ENCODE measurements around the gene CHD9.
A peak's percentile ranks its signal among the peaks of the same experiment; 100 is the strongest.

Gene CHD9

GRCh38 chr16:53281859-53282258 is 227.1 kb downstream of the CHD9 start:
- H3K4me1 ChIP-seq = no peaks in the 10 kb centered on the region
- no peak for TF ChIP-seq CTCF (IDR thresholded peaks at IDR 0.05; ENCODE audit: low read depth, low read length)
- no peaks in the 10 kb centered on the region for H3K9me3 ChIP-seq
- H3K27me3 ChIP-seq = no peaks in the 10 kb centered on the region
- no peak overlapping the region for H3K4me3 ChIP-seq (ENCODE audit: low read depth, low read length)
- no peak for DNase-seq
- H3K36me3 ChIP-seq = peaks cover 59% of the 10 kb centered on the region

DNA sequence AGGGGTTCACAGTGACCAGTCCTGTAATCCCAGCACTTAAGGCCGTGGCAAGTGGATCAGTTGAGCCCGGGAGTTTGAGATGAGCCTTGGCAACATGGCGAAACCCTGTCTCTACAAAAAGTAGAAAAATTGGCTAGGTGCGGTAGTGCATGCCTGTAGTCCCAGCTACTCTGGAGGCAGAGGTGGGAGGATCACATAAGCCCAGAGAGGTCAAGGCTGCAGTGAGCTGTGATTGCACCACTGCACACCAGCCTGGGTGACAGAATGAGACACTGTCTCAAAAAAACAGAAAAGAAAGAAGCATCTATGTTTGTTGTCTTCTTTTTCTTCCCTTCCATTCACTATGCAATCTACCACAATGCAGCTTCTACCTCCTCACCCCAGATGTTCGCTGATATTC is 227.5 kb downstream of the CHD9 start:
- TF ChIP-seq CTCF (IDR thresholded peaks at IDR 0.05; ENCODE audit: low read depth, low read length) = no peak
- peaks cover 59% of the 10 kb centered on the region for H3K36me3 ChIP-seq
- no peaks in the 10 kb centered on the region for H3K27me3 ChIP-seq
- H3K4me1 ChIP-seq = no peaks in the 10 kb centered on the region
- H3K4me3 ChIP-seq (ENCODE audit: low read depth, low read length) = no peak overlapping the region
- no peak for DNase-seq
- H3K9me3 ChIP-seq = no peaks in the 10 kb centered on the region

DNA sequence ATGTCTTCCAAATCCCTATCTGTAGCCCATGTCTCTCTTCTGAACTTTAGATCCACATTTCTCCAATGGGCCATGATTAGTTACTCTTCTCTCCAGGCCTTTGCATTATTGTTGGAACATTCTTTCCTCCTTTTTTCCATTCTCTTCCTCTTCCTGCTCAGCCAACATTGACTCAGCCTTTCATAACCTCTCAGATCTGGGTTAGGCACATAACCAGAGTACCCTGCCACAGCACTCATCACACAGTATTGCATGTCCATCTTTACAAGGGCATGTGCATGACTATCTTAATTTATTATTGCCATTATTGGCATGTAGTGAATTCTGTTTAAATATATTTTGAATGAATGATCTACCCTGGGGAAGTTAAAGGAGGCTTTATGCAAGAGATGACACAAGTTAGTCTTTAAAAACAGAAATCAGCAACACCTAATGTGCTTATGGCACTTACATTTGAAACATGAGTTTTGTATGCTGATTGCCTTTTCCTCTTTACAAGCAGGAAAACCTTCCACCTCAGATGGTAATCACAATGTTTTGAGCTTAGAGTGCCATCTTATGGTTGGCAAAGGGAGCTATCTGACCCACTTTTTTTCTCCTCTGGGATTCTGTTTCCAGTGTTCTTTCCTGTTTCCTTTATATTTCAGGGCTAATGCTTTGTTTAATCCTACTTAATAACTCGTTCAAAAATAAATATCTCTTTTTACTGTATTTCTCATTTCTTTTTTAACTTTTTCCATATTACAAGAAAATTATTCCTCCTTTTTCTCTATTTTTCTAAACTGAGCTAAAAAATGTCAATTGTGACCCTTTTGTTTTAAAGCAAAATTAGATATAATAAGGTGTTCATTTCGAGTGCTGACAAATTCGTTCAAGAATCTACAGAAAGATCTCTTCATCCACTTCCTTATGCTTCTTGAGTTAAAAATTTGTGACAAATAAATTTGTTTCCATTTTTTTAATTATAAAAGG is 228.5 kb downstream of the CHD9 start:
- no peak for DNase-seq
- peak; percentile 80 for TF ChIP-seq CTCF (IDR thresholded peaks at IDR 0.05; ENCODE audit: low read depth, low read length)
- Histone ChIP-seq H3K4me3 (ENCODE audit: low read depth, low read length) (no peak overlapping the region), H3K36me3 (peaks cover 59% of the 10 kb centered on the region), H3K9me3 (no peaks in the 10 kb centered on the region), H3K4me1 (no peaks in the 10 kb centered on the region), H3K27me3 (no peaks in the 10 kb centered on the region)

- no peaks in the 10 kb centered on the region for H3K27me3 ChIP-seq
- no peak for TF ChIP-seq CTCF (IDR thresholded peaks at IDR 0.05; ENCODE audit: low read depth, low read length)
- no peaks in the 10 kb centered on the region for H3K4me1 ChIP-seq
- H3K4me3 ChIP-seq (ENCODE audit: low read depth, low read length) = no peak overlapping the region
- H3K36me3 ChIP-seq = peaks cover 63% of the 10 kb centered on the region
- H3K9me3 ChIP-seq = no peaks in the 10 kb centered on the region
- DNase-seq = no peak
These were observed 230.4 kb downstream of the CHD9 start for GRCh38 chr16:53285236-53285635.

DNA sequence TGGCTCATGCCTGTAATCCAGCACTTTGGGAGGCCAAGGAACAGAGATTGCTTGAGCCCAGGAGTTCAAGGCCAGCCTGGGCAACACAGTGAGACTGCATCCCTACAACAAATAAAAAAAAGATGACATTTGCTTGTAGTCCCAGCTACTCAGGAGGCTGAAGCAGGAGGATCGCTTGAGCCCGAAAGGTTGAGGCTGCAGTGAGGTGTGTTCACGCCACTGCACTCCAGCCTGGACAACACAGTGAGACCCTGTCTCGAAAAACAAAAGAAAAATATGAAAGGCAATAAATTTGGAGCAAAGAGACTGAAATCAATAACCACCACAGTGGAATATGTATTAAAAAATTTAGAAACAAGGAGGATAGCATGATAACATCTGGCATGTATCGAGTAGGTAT is 235.7 kb downstream of the CHD9 start:
- TF ChIP-seq CTCF (IDR thresholded peaks at IDR 0.05; ENCODE audit: low read depth, low read length) = no peak
- Histone ChIP-seq H3K27me3 (no peaks in the 10 kb centered on the region), H3K4me1 (no peaks in the 10 kb centered on the region), H3K9me3 (no peaks in the 10 kb centered on the region), H3K36me3 (peaks cover 86% of the 10 kb centered on the region), H3K4me3 (ENCODE audit: low read depth, low read length) (no peak overlapping the region)
- no peak for DNase-seq

DNA sequence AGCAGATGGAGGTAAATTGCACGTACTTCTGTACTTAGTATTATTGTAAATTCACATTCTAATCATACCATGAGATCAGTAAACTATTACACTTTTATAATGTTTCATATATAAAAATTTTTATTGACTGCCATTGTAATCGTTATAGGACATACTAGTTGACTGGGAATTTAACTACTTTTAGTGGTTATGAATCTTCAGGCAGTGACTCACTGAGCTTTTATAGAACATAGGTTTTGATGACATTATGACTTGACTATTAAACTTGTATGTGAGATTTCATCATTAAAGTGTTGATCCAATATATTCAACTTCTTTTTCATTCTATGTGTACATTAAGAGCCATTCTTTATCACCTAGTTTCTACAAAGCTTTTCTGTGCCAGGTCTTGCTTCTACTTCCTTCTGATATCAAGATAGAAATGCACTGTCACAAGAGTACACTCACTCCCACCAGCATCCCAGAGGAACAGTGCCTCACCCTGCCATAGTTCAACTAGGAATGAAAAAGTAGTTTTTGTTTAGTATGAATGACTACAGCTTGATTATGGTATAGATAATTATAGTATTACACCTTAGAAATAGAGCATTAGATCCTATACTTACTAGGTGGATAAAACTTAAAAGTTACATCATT is 237.1 kb downstream of the CHD9 start:
- no peaks in the 10 kb centered on the region for H3K27me3 ChIP-seq
- no peak for TF ChIP-seq CTCF (IDR thresholded peaks at IDR 0.05; ENCODE audit: low read depth, low read length)
- no peaks in the 10 kb centered on the region for H3K9me3 ChIP-seq
- DNase-seq = no peak
- H3K4me1 ChIP-seq = no peaks in the 10 kb centered on the region
- H3K36me3 ChIP-seq = peaks cover 86% of the 10 kb centered on the region
- H3K4me3 ChIP-seq (ENCODE audit: low read depth, low read length) = no peak overlapping the region
